ENCODE data around the gene MCM3. TPM values are rescaled to one million over a fixed set of nuclear protein-coding genes. Genes with fewer than 3 reads are reported as not detected.

Gene MCM3
- polyA plus RNA-seq, 1 experiment, result 42.2 TPM

- ChIA-PET POLR2A (no interaction called here), CTCF (interaction anchor here (0.5 to 4.6 kb wide), 35 partner anchors 9 to 391 kb away, joined by 3 to 31 read pairs (median 4); partner anchors contain the start of gene MCM3)
- Histone ChIP-seq H3K27me3 (ENCODE audit: control insufficient read depth, insufficient read depth, low read length) (no peaks in the 10 kb centered on the region), H3K36me3 (ENCODE audit: control insufficient read depth, insufficient read depth, low read length) (peaks cover 7% of the 10 kb centered on the region; the same call in 1 of the 2 replicates), H3K4me3 (ENCODE audit: low read depth, low read length) (no peak overlapping the region)
- no peak for DNase-seq (ENCODE audit: low read depth)
- TF ChIP-seq, protein P1, sequence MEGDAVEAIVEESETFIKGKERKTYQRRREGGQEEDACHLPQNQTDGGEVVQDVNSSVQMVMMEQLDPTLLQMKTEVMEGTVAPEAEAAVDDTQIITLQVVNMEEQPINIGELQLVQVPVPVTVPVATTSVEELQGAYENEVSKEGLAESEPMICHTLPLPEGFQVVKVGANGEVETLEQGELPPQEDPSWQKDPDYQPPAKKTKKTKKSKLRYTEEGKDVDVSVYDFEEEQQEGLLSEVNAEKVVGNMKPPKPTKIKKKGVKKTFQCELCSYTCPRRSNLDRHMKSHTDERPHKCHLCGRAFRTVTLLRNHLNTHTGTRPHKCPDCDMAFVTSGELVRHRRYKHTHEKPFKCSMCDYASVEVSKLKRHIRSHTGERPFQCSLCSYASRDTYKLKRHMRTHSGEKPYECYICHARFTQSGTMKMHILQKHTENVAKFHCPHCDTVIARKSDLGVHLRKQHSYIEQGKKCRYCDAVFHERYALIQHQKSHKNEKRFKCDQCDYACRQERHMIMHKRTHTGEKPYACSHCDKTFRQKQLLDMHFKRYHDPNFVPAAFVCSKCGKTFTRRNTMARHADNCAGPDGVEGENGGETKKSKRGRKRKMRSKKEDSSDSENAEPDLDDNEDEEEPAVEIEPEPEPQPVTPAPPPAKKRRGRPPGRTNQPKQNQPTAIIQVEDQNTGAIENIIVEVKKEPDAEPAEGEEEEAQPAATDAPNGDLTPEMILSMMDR (IDR thresholded peaks at IDR 0.05; ENCODE audit: insufficient read depth, low read depth, low read length), result peak; percentile 99
Measured at GRCh38 chr6:52263709-52264540, 20.6 kb downstream of the MCM3 start.

GRCh38 chr6:52262620-52263344, 21.8 kb downstream of the MCM3 start:
- no peaks in the 10 kb centered on the region for H3K27me3 ChIP-seq (ENCODE audit: control insufficient read depth, insufficient read depth, low read length)
- TF ChIP-seq, protein P1 (IDR thresholded peaks at IDR 0.05; ENCODE audit: insufficient read depth, low read depth, low read length), result no peak
- H3K4me3 ChIP-seq (ENCODE audit: low read depth, low read length), result no peak overlapping the region
- CTCF ChIA-PET, result interaction anchor here (0.5 to 4.6 kb wide), 25 partner anchors 10 to 390 kb away, joined by 3 to 31 read pairs (median 4); partner anchors contain the start of gene MCM3
- POLR2A ChIA-PET, result no interaction called here
- peaks cover 5% of the 10 kb centered on the region; the same call in 1 of the 2 replicates for H3K36me3 ChIP-seq (ENCODE audit: control insufficient read depth, insufficient read depth, low read length)
- DNase-seq (ENCODE audit: low read depth), result no peak

- Histone ChIP-seq H3K4me3 (ENCODE audit: low read depth, low read length) (no peak overlapping the region), H3K27me3 (ENCODE audit: control insufficient read depth, insufficient read depth, low read length) (no peaks in the 10 kb centered on the region), H3K36me3 (ENCODE audit: control insufficient read depth, insufficient read depth, low read length) (peaks cover 1% of the 10 kb centered on the region; the same call in 1 of the 2 replicates)
- peak; percentile 62 for DNase-seq (ENCODE audit: low read depth)
- ChIA-PET POLR2A (no interaction called here), CTCF (interaction anchor here (0.5 to 4.6 kb wide), 11 partner anchors 8 to 409 kb away, joined by 3 to 31 read pairs (median 3); no protein-coding TSS in a partner anchor)
- TF ChIP-seq, protein P1 (IDR thresholded peaks at IDR 0.05; ENCODE audit: insufficient read depth, low read depth, low read length), result no peak
Measured at GRCh38 chr6:52261229-52261628, 23.3 kb downstream of the MCM3 start.

DNA sequence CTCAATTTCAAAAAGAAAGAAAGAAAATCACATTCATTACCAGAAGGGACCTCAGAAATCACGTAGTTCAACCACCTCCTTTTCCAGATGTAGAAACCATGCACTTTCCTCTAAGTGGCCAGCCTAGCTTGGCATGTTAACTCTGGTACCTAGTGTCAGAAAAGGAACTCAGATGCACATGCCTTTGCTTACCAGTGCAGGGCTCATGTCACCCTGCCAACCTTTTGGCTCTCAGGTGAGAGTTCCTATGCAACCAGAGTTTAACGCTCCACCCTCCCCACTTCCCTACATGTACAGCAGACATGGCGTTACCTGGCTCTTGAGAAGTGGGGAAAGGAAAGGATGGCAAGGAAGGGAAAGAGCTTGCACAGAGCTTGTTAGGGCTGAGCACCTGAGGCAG, 23.9 kb downstream of the MCM3 start:
- H3K4me3 ChIP-seq (ENCODE audit: low read depth, low read length), result no peak overlapping the region
- ChIA-PET POLR2A (no interaction called here), CTCF (interaction anchor here (0.5 to 2.2 kb wide), 5 partner anchors 8 to 198 kb away, joined by 3 to 7 read pairs (median 3); no protein-coding TSS in a partner anchor)
- DNase-seq (ENCODE audit: low read depth), result no peak
- peaks cover 1% of the 10 kb centered on the region; the same call in 1 of the 2 replicates for H3K36me3 ChIP-seq (ENCODE audit: control insufficient read depth, insufficient read depth, low read length)
- no peaks in the 10 kb centered on the region for H3K27me3 ChIP-seq (ENCODE audit: control insufficient read depth, insufficient read depth, low read length)
- TF ChIP-seq, protein P1 (IDR thresholded peaks at IDR 0.05; ENCODE audit: insufficient read depth, low read depth, low read length), result no peak

- CTCF ChIA-PET, result interaction anchor here (0.6 to 1.0 kb wide), 3 partner anchors 9 to 1274 kb away, joined by 4 read pairs; no protein-coding TSS in a partner anchor
- DNase-seq (ENCODE audit: low read depth), result no peak
- H3K36me3 ChIP-seq (ENCODE audit: control insufficient read depth, insufficient read depth, low read length), result no peaks in the 10 kb centered on the region
- TF ChIP-seq, protein P1 (IDR thresholded peaks at IDR 0.05; ENCODE audit: insufficient read depth, low read depth, low read length), result no peak
- peaks cover 3% of the 10 kb centered on the region; the same call in 1 of the 2 replicates for H3K27me3 ChIP-seq (ENCODE audit: control insufficient read depth, insufficient read depth, low read length)
- no peak overlapping the region for H3K4me3 ChIP-seq (ENCODE audit: low read depth, low read length)
- POLR2A ChIA-PET, result no interaction called here
Measured at GRCh38 chr6:52255434-52255833, 29.1 kb downstream of the MCM3 start.

All from BJ (cell line).